Prostate gland (tissue), 2 donors: ENCODE results near the gene TLCD3B. TPM values are rescaled to one million over a fixed set of nuclear protein-coding genes. Genes with fewer than 3 reads are reported as not detected.
"Not testable (repeated sequence)": the region's sequence is repeated elsewhere in the genome, so short reads cannot be mapped to it uniquely, and the experiment has no call there.

ENCODE experiments used
- DNase-seq: peaks from one replicate; pipeline ENCODE4 v3.0.0-alpha.2; 2019; ENCODE audit warnings: low spot score
- H3K27ac ChIP-seq, 2 donors: fragments of 200-600 bp; sonication (generic); 2 replicates each; pipeline ENCODE4 v1.5.1; 2017 to 2019
- H3K27me3 ChIP-seq: fragments of 200-600 bp; sonication (generic); replicated peaks from 2 replicates; pipeline ENCODE4 v1.5.1; 2019; ENCODE audit not compliant: insufficient read depth
- H3K36me3 ChIP-seq, 2 donors: fragments of 200-600 bp; sonication (generic); 1 replicate in 1 of 2; 2 replicates in 1 of 2; pipeline versions ENCODE4 v1.5.1 to v1.8.1; 2017 to 2019
- H3K4me1 ChIP-seq: fragments of 200-600 bp; sonication (generic); replicated peaks from 2 replicates; pipeline ENCODE4 v1.5.1; 2019
- H3K4me3 ChIP-seq, 2 donors: fragments of 200-600 bp; sonication (generic); 2 replicates each; pipeline ENCODE4 v1.5.1; 2017 to 2019
- H3K9me3 ChIP-seq: fragments of 200-600 bp; sonication (generic); 2 replicates; pipeline ENCODE4 v1.5.1; 2017
- POLR2A ChIP-seq: fragments of 450-650 bp; IDR thresholded peaks from one replicate; pipeline ENCODE4 v1.6.1; 2016; ENCODE audit warnings: antibody characterized with exemption, mild to moderate bottlenecking
- POLR2AphosphoS5 ChIP-seq: sonication (generic); formaldehyde crosslinking; IDR thresholded peaks from one replicate; pipeline ENCODE4 v1.6.1; 2017; ENCODE audit warnings: antibody characterized with exemption
- WGBS: methylation state at CpG from one replicate; pipeline ENCODE4 v1.1.5; 2018; 5-methylcytosine and 5-hydroxymethylcytosine counted together
- intact Hi-C: fragments of 100-400 bp; cut with DNase I; formaldehyde crosslinking; loops from one replicate; pipeline ENCODE4 v1.14.2; 2022
- total RNA-seq, 2 donors: library from RNA; depleted of rRNA; stranded (reverse); fragments of >200 nt; gene quantifications; one replicate each; pipeline ENCODE4 v1.1.0, GENCODE V29; 2016
- TF ChIP-seq, protein P1 (sequence below), 4 experiments: fragments of 200-600 bp in 2 of 4; fragments of 450-650 bp in 2 of 4; sonication (generic) in 2 of 4; IDR thresholded peaks; 1 replicate in 3 of 4; 2 replicates in 1 of 4; pipeline ENCODE4 v1.5.1; 2016 to 2019; ENCODE audit warnings: antibody characterized with exemption in 4 of 4, mild to moderate bottlenecking in 2 of 4, moderate library complexity in 2 of 4

TLCD3B gene
- total RNA-seq, 2 donors from 2014 or later, result 0.46 to 17.2 TPM

DNA sequence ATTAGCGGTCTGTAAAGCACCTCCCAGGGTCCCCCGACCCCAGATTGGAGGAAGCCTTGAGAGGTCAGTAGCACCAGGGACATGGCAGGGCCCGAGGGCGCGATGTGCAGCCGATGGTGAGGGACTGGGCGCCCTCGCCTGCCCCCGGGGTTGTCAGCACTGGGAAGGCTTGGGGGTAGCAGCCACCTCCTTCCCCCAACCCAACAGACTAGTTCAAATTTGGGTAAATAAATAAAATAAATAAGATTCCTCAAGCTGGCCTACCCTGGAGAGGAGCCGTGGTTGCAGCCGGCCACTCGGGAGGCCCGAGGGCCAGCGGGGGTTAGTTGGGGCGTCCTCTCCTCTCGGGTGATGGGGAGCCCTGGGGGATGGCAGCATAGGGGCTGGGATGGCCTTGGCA is 6.6 kb downstream of the TLCD3B start:
- peaks cover 2% of the 10 kb centered on the region for H3K27me3 ChIP-seq
- H3K27ac ChIP-seq, result no peak overlapping the region
- WGBS, result 67% methylated on average over 16 of the region's 16 CpGs
- no peak for DNase-seq
- no peaks in the 10 kb centered on the region for H3K4me1 ChIP-seq
- no peak overlapping the region for H3K4me3 ChIP-seq
- TF ChIP-seq POLR2AphosphoS5 (no peak), POLR2A (no peak)
- TF ChIP-seq, protein P1, sequence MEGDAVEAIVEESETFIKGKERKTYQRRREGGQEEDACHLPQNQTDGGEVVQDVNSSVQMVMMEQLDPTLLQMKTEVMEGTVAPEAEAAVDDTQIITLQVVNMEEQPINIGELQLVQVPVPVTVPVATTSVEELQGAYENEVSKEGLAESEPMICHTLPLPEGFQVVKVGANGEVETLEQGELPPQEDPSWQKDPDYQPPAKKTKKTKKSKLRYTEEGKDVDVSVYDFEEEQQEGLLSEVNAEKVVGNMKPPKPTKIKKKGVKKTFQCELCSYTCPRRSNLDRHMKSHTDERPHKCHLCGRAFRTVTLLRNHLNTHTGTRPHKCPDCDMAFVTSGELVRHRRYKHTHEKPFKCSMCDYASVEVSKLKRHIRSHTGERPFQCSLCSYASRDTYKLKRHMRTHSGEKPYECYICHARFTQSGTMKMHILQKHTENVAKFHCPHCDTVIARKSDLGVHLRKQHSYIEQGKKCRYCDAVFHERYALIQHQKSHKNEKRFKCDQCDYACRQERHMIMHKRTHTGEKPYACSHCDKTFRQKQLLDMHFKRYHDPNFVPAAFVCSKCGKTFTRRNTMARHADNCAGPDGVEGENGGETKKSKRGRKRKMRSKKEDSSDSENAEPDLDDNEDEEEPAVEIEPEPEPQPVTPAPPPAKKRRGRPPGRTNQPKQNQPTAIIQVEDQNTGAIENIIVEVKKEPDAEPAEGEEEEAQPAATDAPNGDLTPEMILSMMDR (IDR thresholded peaks at IDR 0.05), result no peak
- no peaks in the 10 kb centered on the region for H3K9me3 ChIP-seq
- intact Hi-C loops, result loop anchor here (10.0 kb wide), 1 partner anchor 330 kb away; no protein-coding TSS in a partner anchor
- no peaks in the 10 kb centered on the region for H3K36me3 ChIP-seq

- intact Hi-C loops, result loop anchor here (10.0 kb wide), 1 partner anchor 329 kb away; no protein-coding TSS in a partner anchor
- 88% methylated on average over 11 of the region's 11 CpGs for WGBS
Observed at GRCh38 chr16:30023586-30023985, 7.5 kb downstream of the TLCD3B start.

GRCh38 chr16:30022887-30023286 is 8.2 kb downstream of the TLCD3B start, which contains the start of gene C16orf92:
TSS of gene C16orf92 (plus strand) at chr16:30023198. CDS start at chr16:30023341, 143 bp downstream.
- DNase-seq, result no peak
- WGBS, result 74% methylated on average over 6 of the region's 6 CpGs
- Histone ChIP-seq H3K27me3 (peaks cover 2% of the 10 kb centered on the region), H3K36me3 (no peaks in the 10 kb centered on the region), H3K4me1 (no peaks in the 10 kb centered on the region), H3K27ac (no peak within 1 kb of the TSS), H3K9me3 (no peaks in the 10 kb centered on the region), H3K4me3 (no peak within 1 kb of the TSS)
- intact Hi-C loops, result loop anchor here (10.0 kb wide), 1 partner anchor 328 kb away; no protein-coding TSS in a partner anchor
- TF ChIP-seq POLR2A (no peak), POLR2AphosphoS5 (no peak)
- TF ChIP-seq, protein P1 (IDR thresholded peaks at IDR 0.05), result no peak

More at GRCh38 chr16:30023586-30023985, 7.5 kb downstream of the TLCD3B start:
- TF ChIP-seq, protein P1 (IDR thresholded peaks at IDR 0.05), result no peak
- TF ChIP-seq POLR2A, result no peak
- TF ChIP-seq POLR2AphosphoS5, result no peak
- no peaks in the 10 kb centered on the region for H3K4me1 ChIP-seq
- no peaks in the 10 kb centered on the region for H3K9me3 ChIP-seq
- no peaks in the 10 kb centered on the region for H3K36me3 ChIP-seq
- no peak overlapping the region for H3K27ac ChIP-seq
- no peak for DNase-seq
- H3K4me3 ChIP-seq, result no peak overlapping the region
- H3K27me3 ChIP-seq, result peaks cover 2% of the 10 kb centered on the region

DNA sequence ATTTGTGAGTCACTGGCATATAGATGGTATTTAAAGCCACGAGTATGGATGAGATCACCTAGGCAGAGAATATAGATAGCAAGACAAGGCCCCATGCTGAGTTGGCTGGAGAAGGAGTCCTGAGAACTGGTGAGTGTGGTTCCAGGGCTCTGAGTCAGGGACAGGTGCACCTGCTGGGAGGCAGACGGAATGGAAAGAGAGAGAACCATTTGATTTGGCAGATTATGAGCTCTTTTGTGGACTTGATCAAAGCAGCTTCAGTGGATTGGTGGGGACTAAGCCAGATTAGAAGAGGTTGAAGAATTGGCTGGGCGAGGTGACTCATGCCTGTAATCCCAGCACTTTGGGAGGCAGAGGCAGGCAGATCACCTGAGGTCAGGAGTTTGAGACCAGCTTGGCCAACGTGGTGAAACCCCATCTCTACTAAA is 12.3 kb downstream of the TLCD3B start:
- intact Hi-C loops, result no loop called here
- TF ChIP-seq POLR2A (no peak), POLR2AphosphoS5 (no peak)
- TF ChIP-seq, protein P1 (IDR thresholded peaks at IDR 0.05), result no peak
- no peaks in the 10 kb centered on the region for H3K27me3 ChIP-seq
- no peaks in the 10 kb centered on the region for H3K9me3 ChIP-seq
- H3K27ac ChIP-seq, result no peak overlapping the region
- no peak overlapping the region for H3K4me3 ChIP-seq
- H3K36me3 ChIP-seq, result no peaks in the 10 kb centered on the region
- DNase-seq, result no peak
- H3K4me1 ChIP-seq, result no peaks in the 10 kb centered on the region
- WGBS, result 72% methylated on average over 4 of the region's 4 CpGs

DNA sequence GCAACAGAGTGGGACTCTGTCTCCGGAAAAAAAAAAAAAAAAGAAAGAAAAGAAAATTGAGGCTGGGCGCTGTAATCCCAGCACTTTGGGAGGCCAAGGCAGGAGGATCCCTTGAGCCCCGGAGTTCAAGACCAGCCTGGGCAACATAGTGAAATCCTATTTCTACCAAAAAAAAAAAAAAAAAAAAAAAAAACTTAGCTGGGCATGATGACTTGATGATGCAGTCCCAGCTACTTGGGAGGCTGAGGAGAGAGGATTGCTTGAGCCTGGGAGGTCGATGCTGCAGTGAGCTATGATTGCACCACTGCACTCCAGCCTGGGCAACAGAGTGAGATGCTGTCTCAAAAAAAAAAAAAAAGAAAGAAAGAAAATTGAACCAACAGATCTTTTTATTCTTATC is 13.1 kb downstream of the TLCD3B start:
- H3K36me3 ChIP-seq, H3K27ac ChIP-seq, H3K9me3 ChIP-seq, intact Hi-C loops, H3K4me3 ChIP-seq, DNase-seq, H3K27me3 ChIP-seq, H3K4me1 ChIP-seq: not testable (repeated sequence)
- 78% methylated on average over 4 of the region's 4 CpGs for WGBS
